Measurements from ENCODE around the gene ARL15. TPM values are rescaled to one million over a fixed set of nuclear protein-coding genes. Genes with fewer than 3 reads are reported as not detected.

Gene ARL15
- total and polyA plus RNA-seq, 8 donors: 20.2 to 27.7 (median 25.1) TPM

DNA sequence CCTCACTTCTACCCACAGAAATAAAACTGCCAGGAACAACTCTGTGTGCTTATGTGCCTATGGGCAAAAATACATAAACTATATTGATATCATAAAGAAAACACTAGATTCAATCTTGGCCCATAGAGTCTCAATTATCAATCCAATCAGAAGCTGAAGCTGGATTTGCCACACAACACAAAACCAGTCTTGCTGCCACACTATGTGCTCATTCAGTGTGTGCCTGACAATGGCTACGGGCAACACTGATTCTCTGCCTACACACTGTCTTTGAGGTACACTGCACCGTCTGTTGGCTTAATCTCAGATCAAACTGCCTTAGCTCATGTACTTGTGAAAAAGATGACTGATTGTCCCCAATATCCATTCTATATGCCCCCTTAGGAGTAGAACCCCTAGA lies 35.4 kb downstream of the ARL15 start:
- Histone ChIP-seq H3K27ac (no peak overlapping the region), H3K36me3 (no peaks in the 10 kb centered on the region), H3K9me3 (no peaks in the 10 kb centered on the region), H3K4me3 (no peak overlapping the region), H3K27me3 (no peaks in the 10 kb centered on the region), H3K4me1 (no peaks in the 10 kb centered on the region)
- intact Hi-C loops (cut with DNase I): no loop called here
- DNase-seq (no peak), ATAC-seq (no peak)
- no peak for TF ChIP-seq CTCF (IDR thresholded peaks at IDR 0.05)

DNA sequence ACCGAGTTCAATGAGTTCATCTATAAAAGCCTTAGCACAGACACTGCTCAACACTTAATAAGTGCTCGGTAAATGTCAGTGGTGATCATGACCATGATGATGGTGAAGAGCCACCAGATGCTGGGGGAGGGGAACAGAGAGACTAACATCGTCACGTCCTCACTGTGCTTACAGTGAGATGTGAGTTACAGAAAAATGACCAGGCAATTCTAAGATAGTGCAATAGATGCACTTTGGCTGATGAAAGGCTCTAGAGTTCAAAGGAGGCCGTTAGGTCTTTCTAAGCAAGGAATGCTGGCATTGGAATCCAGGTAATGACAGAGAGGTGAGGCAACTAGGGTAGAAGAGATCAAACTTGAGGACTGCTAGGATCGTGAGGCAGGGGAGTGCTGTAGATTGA lies 36.7 kb downstream of the ARL15 start:
- Histone ChIP-seq H3K4me1 (no peaks in the 10 kb centered on the region), H3K9me3 (no peaks in the 10 kb centered on the region), H3K27me3 (no peaks in the 10 kb centered on the region), H3K27ac (no peak overlapping the region), H3K36me3 (no peaks in the 10 kb centered on the region), H3K4me3 (no peak overlapping the region)
- intact Hi-C loops (cut with DNase I): no loop called here
- TF ChIP-seq CTCF (IDR thresholded peaks at IDR 0.05): no peak
- no peak for ATAC-seq
- no peak for DNase-seq

DNA sequence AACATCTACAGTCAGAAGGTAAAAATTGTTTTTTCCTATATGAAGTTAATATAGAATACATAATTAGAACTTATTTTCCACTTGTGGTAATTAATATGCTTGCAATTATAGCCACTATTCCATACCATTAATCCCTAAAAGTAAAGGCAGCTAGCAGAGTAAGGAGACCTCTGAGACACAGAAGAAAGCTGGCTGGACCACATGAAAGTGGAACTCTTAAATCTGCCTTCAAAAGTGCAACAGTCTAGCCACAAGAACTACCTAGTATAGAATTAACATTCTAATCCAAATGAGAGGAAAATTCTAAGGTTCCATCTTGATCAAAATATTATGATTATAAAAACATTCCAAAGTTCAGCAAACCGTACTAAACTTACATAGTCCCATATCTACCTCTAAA lies 37.6 kb downstream of the ARL15 start:
- intact Hi-C loops (cut with DNase I): no loop called here
- no peak for TF ChIP-seq CTCF (IDR thresholded peaks at IDR 0.05)
- no peak for DNase-seq
- Histone ChIP-seq H3K4me1 (no peaks in the 10 kb centered on the region), H3K36me3 (no peaks in the 10 kb centered on the region), H3K9me3 (no peaks in the 10 kb centered on the region), H3K27me3 (no peaks in the 10 kb centered on the region), H3K27ac (no peak overlapping the region), H3K4me3 (no peak overlapping the region)
- no peak for ATAC-seq

DNA sequence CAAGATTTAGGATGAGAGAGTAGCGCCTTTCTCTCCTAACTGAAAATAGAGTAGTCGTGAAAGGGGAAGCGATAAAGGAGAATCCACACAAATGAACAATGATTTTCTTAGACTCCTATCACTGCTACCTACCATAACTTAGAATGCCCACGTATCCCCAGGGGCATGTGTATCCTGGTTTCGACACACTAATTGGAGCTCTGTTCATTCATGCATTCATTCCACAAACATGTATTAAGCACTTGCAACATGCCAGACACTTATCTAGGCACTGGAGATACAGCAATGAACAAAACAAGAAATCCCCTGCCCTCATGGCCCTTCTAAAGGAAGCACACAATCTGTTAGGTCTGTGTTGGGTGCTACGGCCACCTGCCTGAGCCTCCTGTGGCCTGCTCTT lies 40.0 kb downstream of the ARL15 start:
- intact Hi-C loops (cut with DNase I): no loop called here
- H3K9me3 ChIP-seq: no peaks in the 10 kb centered on the region
- H3K36me3 ChIP-seq: no peaks in the 10 kb centered on the region
- no peak overlapping the region for H3K27ac ChIP-seq
- no peak for TF ChIP-seq CTCF (IDR thresholded peaks at IDR 0.05)
- no peaks in the 10 kb centered on the region for H3K27me3 ChIP-seq
- no peak overlapping the region for H3K4me3 ChIP-seq
- DNase-seq: no peak
- H3K4me1 ChIP-seq: no peaks in the 10 kb centered on the region
- no peak for ATAC-seq

- intact Hi-C loops (cut with DNase I): no loop called here
Observed at GRCh38 chr5:54264574-54264973, 45.8 kb downstream of the ARL15 start.

More at GRCh38 chr5:54264574-54264973, 45.8 kb downstream of the ARL15 start:
- H3K4me3 ChIP-seq: no peak overlapping the region
- H3K27me3 ChIP-seq: no peaks in the 10 kb centered on the region
- ATAC-seq (no peak), DNase-seq (no peak)
- H3K4me1 ChIP-seq: no peaks in the 10 kb centered on the region
- TF ChIP-seq CTCF (IDR thresholded peaks at IDR 0.05): no peak
- no peak overlapping the region for H3K27ac ChIP-seq
- no peaks in the 10 kb centered on the region for H3K9me3 ChIP-seq
- no peaks in the 10 kb centered on the region for H3K36me3 ChIP-seq
